HG03097 (cell line): Measurements from ENCODE around the gene INTS3.
A peak's percentile ranks its signal among the peaks of the same experiment; 100 is the strongest.

Experiments used
- ATAC-seq: cut with Tn5 transposase; IDR thresholded peaks from one replicate; pipeline ENCODE4 v1.9.1; 2021; ENCODE audit not compliant: unreplicated experiment, low FRiP score

The INTS3 gene, protein sequence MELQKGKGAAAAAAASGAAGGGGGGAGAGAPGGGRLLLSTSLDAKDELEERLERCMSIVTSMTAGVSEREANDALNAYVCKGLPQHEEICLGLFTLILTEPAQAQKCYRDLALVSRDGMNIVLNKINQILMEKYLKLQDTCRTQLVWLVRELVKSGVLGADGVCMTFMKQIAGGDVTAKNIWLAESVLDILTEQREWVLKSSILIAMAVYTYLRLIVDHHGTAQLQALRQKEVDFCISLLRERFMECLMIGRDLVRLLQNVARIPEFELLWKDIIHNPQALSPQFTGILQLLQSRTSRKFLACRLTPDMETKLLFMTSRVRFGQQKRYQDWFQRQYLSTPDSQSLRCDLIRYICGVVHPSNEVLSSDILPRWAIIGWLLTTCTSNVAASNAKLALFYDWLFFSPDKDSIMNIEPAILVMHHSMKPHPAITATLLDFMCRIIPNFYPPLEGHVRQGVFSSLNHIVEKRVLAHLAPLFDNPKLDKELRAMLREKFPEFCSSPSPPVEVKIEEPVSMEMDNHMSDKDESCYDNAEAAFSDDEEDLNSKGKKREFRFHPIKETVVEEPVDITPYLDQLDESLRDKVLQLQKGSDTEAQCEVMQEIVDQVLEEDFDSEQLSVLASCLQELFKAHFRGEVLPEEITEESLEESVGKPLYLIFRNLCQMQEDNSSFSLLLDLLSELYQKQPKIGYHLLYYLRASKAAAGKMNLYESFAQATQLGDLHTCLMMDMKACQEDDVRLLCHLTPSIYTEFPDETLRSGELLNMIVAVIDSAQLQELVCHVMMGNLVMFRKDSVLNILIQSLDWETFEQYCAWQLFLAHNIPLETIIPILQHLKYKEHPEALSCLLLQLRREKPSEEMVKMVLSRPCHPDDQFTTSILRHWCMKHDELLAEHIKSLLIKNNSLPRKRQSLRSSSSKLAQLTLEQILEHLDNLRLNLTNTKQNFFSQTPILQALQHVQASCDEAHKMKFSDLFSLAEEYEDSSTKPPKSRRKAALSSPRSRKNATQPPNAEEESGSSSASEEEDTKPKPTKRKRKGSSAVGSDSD

DNA sequence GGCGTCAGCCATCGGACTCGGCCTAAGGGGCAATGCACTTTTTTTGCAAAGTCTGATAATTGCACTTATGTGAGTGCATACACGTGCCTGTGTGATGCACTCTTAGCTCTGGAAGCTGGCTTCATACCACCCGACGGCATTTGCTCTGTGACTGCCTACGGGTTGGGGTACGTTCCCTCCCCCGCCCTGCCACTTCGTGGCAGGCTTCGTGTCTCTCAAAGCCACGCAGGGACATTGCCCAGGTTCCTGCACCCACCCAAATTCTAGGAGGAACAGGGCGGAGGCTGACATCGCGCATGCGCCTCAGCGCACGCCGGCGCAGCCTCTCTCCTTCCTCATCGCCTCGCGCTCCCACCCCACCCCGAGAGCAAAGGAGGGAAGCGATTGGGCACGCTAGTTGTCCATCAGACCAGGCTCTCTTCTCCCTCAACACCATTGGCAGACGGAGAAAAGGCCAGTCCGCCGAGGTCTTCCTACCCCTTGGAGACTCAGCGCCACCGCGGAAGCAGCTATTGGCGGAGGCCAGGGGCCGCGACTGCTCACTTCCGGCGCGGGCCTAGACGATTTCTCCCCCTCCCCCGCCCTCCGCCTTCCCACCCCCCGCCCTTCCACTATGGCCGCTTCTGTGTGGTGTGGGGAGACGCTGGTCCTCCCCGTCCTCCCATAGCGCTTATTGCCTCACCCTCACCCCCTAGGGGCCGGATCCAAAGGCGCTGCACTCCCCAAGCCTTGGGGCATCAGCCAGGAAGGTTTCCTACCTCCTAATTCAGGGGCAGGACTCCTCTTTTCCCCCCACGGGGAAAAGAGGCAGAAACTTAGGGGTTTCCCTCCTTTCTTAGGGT is at the start of gene INTS3:
Gene INTS3 (plus strand): TSS at position 588 of the 842 bp plus-strand sequence. CDS start 585 bp downstream, outside the sequence.
- ATAC-seq, result peak; percentile 91

DNA sequence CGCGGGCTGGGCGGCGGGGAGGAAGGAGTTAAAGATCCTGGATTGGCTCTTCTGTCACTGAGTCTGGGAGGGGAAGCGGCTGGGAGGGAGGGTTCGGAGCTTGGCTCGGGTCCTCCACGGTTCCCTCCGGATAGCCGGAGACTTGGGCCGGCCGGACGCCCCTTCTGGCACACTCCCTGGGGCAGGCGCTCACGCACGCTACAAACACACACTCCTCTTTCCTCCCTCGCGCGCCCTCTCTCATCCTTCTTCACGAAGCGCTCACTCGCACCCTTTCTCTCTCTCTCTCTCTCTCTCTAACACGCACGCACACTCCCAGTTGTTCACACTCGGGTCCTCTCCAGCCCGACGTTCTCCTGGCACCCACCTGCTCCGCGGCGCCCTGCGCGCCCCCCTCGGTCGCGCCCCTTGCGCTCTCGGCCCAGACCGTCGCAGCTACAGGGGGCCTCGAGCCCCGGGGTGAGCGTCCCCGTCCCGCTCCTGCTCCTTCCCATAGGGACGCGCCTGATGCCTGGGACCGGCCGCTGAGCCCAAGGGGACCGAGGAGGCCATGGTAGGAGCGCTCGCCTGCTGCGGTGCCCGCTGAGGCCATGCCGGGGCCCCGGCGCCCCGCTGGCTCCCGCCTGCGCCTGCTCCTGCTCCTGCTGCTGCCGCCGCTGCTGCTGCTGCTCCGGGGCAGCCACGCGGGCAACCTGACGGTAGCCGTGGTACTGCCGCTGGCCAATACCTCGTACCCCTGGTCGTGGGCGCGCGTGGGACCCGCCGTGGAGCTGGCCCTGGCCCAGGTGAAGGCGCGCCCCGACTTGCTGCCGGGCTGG is 49.1 kb upstream of the INTS3 start, which contains the start of gene NPR1:
Gene NPR1 (plus strand): TSS at position 170 of the 818 bp plus-strand sequence. CDS start 421 bp downstream, at position 591.
- ATAC-seq, result no peak

DNA sequence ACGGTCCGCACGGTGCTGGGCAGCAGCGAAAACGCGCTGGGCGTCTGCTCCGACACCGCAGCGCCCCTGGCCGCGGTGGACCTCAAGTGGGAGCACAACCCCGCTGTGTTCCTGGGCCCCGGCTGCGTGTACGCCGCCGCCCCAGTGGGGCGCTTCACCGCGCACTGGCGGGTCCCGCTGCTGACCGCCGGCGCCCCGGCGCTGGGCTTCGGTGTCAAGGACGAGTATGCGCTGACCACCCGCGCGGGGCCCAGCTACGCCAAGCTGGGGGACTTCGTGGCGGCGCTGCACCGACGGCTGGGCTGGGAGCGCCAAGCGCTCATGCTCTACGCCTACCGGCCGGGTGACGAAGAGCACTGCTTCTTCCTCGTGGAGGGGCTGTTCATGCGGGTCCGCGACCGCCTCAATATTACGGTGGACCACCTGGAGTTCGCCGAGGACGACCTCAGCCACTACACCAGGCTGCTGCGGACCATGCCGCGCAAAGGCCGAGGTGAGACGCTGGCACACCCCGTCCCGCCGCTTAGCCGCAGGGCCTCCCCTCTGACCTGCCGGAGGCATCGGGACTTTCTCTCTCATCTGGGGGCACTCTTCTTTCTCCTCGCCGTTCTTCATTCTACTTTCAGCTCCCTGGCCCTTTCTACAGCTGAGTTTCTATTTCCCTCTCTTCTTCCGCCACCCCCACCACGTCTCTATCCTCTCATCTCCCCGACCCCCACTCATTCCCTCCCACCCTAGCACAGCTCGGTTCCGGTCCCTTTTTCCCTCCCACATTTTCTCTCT is 48.3 kb upstream of the INTS3 start:
- ATAC-seq, result no peak

DNA sequence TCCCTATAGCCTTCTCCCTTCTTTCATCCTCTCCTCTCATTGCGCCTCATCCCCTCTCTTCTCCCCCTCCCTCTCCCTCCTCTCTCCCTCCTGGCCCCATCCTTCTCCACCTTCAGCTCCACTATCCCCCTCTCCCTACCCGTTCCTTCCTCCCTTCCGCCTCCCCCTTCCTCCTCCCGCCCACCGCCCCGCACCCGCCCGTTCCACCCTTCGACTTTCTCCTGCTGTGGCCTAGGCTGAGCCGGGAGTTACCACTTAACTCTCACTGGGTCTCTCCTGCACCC is 47.8 kb upstream of the INTS3 start:
- no peak for ATAC-seq

DNA sequence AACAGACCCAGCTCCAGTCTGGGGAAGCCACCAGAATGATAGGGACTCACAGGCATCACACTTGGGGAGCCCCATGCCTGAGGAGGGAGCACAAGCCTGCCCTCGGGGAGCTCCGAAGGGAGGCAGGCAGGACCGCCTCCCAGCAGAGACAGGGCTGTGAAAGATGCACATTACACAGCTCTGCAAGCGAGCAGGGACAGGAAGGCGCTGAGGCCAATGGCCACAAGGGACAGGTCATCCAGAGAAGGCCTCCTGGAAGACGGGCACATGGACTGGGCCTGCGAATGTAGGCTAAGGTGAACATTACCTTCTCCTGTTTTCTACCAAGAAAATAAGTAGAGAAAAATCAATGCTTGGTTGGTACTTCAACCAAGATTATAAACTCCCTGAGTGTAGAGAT is 45.1 kb upstream of the INTS3 start:
- ATAC-seq, result no peak

DNA sequence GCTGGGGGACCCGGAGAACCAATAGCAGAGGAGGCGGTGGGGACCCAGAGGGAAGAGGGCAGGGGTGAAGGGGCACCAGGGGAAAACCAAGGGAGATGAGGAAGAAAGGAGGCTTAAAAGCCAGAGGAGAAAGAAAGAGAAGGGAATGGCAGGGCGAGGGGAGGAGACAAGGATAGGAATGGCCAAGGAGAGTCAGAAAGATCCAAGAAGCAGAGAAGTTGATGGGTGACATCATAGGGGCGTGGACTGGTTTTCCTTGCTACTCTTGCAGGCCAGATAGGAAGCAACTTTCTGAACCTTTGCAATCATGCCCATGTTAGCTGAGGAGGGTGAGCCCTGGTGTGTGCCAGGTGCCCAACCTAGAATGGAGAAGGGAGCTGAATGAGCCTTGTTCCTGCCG is 44.0 kb upstream of the INTS3 start:
- ATAC-seq, result no peak

DNA sequence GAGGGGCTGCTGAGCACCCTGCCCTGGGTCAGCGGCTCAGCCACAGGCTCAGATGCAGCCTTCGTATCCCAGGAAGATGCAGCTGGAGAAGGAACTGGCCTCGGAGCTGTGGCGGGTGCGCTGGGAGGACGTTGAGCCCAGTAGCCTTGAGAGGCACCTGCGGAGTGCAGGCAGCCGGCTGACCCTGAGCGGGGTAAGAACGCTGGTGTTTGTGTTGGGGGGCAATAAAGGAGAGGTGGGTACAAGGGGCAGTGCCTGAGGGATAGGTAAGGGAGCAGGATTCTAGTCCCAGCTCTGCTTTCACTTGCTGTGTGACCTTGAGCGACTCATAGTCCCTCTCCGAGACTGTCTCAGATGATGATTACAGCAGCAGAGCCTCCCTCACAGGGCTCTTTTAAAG is 43.0 kb upstream of the INTS3 start:
- no peak for ATAC-seq

DNA sequence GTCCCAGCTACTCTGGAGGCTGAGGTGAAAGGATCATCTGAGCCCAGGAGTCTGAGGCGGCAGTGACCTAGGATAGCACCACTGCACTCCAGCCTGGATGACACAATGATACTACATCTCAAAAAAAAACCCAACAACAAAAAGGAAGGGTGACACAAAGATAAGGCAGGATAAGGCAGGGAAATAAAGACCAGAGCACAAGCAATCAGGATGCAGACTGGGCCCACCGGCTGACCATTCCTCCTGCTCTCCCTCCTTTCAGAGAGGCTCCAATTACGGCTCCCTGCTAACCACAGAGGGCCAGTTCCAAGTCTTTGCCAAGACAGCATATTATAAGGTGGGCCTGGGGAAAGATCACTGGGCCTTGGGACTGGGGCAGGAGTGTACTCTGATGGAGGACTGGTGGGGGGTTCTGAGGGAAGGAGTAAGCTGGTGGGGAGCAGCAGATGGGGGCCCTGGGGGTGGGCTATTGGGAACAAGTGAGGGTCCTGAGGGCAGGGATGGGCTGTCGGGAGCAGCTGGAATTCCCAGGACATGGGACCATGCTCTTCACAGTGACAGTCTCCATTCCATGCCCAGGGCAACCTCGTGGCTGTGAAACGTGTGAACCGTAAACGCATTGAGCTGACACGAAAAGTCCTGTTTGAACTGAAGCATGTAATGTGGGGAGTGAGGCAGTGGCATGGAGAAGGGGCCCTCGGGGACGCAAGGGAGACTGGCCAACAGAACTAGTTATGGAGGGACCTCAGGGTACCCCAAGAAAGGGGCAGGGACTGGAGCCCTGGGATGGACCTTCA is 42.1 kb upstream of the INTS3 start:
- no peak for ATAC-seq

DNA sequence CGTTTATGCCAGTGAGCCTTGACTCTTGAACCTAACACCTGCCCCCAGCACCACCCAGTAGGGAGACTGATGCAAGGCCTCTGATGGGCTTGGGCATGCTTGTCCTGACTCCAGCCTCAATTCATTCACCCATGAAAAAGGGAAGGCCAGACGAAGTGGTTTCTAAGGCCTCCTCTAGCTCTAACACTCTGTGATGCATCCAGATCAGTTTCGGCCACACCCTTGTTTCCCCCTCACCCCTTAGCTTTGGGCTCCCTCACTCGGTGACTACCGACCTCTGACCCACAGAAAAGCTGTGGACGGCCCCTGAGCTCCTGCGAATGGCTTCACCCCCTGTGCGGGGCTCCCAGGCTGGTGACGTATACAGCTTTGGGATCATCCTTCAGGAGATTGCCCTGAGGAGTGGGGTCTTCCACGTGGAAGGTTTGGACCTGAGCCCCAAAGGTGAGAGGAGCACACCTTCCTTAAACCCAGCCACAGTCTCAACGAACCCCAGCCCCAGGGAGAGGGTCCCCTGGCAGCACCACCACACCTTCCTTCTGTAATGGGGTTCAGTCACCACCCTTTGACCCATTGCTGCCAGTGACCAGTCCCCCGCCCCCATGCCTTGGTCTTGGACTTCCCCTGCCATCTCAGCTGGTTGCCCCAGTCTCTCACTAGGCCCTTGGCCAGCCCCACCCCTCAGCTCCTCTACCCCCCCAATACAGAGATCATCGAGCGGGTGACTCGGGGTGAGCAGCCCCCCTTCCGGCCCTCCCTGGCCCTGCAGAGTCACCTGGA is 40.3 kb upstream of the INTS3 start:
- ATAC-seq, result no peak

DNA sequence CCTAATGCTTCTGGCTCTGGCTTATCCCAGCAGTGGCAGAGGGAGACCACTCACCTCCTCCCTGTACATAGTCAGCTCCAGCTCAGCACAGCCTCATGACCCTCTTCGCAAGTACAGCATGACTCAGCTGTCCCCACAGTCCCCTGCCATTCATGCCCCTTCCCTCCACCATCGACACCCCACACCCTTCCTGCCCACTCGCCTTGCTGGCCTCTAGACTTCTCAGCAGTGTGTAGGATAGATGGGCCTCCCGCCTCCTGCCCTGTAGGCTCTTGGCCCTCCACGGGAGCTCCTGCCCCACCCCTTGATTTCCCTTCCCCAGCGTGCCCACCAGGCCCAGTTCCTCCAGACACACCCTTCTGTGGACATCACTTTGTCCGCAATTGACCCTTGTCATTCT is 39.6 kb upstream of the INTS3 start:
- ATAC-seq, result no peak

DNA sequence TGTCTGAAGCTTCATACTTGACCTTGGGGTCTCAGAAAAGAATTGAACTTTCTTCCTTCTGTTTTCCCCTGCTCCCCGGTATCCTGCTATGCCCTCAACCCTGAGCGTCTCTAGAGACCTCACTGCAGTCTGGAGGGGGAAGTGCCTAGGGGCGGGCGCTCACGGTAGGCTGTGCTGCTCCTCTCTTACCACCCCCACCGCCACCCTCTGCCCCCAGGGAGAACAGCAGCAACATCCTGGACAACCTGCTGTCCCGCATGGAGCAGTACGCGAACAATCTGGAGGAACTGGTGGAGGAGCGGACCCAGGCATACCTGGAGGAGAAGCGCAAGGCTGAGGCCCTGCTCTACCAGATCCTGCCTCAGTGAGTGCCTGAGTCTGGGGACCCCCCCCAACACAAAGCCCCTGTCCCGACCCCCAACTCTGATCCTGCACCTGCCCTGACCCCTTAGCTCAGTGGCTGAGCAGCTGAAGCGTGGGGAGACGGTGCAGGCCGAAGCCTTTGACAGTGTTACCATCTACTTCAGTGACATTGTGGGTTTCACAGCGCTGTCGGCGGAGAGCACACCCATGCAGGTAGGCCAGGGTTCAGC is 39.0 kb upstream of the INTS3 start:
- no peak for ATAC-seq

DNA sequence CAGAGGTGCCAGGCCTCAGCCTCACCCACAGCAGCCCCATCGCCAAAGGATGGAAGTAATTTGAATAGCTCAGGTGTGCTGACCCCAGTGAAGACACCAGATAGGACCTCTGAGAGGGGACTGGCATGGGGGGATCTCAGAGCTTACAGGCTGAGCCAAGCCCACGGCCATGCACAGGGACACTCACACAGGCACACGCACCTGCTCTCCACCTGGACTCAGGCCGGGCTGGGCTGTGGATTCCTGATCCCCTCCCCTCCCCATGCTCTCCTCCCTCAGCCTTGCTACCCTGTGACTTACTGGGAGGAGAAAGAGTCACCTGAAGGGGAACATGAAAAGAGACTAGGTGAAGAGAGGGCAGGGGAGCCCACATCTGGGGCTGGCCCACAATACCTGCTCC is 34.4 kb upstream of the INTS3 start:
- no peak for ATAC-seq

DNA sequence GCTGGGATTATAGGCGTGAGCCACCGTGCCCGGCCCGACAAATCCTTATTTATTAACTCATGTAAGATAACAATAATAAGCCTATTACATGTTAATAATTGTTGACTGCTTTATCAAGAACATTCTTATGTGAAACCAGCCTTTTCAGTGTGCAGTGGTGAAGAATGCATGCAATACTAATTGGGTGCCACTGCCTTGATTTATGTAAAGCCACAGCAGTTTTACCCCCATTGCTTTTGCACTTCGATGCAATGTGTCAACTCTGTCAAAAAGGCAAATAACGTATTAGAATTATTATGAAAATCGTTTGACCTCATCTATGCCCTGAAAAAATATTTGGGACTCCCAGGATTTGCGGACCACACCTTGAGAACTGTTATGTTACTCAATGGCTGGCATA is 31.1 kb upstream of the INTS3 start:
- no peak for ATAC-seq

DNA sequence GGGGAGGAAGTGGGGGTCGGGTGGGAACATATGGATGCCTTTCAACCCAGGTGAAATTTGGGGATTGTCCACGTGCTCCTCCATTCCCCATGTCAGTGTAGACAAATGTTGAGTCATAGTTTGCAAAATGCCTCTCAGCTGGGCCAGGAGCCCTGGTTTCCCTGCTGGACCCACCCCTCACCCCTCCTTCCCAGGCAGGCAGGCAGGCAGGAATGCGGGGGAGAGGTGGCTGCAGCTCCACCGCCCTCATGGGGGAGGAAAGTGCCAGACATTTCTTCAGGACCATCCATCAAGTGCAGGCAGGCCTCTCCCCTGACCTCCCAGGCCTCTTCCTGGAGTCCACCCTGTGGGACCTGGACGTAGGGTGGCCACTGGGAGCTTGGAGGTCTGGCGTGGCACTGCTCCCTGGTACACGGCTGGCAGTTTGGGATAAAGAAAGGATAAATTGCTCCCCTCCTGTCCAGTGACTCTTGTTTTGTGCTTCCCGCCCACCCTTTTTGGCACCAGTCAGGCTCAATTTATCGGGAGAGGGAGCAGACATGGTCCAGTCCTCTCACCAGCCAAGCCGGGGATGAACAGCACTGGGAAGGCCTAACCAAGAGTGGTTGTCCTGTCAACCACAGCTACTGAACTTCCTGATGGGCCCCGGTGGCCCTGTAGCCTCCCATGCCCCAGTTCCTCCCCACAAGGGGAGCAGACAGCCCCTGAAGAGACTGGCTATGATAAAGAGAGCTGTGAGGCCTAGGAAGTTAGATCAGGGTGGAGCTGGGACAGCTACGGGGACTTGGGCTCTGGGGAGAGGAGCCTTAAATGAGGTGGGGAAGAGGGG is 30.4 kb upstream of the INTS3 start:
- ATAC-seq, result no peak

DNA sequence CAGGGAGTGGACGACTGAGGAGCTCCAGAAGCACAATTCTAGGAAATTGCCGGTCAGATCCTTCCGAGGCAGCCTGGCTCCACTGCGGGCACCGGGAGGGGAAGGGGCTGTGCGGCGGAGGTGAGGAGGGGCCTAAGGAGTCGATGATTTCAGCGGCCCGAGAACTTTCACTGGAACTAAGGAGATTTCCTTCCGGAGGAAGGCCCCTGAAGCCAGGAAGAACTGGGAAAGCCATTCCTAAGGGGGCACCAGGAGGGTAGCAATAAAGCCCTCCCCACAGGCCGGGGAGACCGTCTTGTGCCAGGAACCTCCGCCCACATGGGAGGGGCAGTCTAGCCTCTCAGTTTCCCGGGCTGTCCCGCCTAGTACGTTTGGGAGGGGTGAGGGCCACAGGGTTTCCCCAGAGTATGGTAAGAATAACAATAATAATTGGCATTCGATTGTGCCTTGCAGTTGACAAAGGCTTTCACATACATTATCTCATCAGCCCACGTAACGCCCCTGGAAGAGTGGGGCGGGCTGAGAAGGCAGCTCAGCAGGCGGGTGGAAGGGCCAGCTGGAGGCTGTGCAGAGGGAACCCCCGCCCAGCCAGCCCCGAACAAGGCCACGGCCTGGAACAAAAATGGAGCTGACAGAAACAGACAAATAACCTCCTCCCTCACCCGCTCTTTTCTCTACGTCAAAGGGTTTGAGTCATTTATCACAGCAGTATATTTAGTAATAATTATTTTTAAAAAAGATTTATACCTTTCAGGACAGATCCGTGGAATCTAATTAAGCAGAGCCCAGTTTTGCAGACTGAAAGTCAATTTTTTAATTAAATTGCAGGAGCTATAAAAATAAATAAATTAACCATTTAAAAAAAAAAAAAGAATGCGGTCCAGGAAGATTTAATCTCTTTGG is 29.6 kb upstream of the INTS3 start:
- no peak for ATAC-seq
